ENCODE results near the gene GRAMD1C. TPM values are rescaled to one million over a fixed set of nuclear protein-coding genes. Genes with fewer than 3 reads are reported as not detected.

Gene GRAMD1C
- total RNA-seq, 1 donor from 2014 or later: 2.0 TPM

DNA sequence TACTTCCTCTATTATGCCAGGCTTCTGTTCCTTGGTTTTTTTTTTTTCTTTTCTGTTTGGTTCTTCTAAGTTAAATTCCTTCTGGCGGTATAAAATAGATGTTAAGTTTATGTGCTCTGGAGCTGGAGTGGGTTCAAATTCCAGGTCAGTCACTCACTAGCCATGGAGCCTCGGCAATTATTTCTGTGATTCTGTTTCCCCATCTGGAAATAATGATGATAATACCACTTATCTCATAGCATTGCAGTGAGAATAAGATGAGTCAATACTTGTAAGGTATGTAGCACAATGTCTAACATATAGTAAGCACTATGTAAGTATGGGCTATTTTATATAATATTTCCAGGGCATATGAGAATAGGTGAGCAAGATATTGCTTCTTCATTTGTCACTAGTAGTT is 76.1 kb downstream of the GRAMD1C start:
- H3K9me3 ChIP-seq (replicated peaks): no peaks in the 10 kb centered on the region
- TF ChIP-seq, protein P1, sequence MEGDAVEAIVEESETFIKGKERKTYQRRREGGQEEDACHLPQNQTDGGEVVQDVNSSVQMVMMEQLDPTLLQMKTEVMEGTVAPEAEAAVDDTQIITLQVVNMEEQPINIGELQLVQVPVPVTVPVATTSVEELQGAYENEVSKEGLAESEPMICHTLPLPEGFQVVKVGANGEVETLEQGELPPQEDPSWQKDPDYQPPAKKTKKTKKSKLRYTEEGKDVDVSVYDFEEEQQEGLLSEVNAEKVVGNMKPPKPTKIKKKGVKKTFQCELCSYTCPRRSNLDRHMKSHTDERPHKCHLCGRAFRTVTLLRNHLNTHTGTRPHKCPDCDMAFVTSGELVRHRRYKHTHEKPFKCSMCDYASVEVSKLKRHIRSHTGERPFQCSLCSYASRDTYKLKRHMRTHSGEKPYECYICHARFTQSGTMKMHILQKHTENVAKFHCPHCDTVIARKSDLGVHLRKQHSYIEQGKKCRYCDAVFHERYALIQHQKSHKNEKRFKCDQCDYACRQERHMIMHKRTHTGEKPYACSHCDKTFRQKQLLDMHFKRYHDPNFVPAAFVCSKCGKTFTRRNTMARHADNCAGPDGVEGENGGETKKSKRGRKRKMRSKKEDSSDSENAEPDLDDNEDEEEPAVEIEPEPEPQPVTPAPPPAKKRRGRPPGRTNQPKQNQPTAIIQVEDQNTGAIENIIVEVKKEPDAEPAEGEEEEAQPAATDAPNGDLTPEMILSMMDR (IDR thresholded peaks at IDR 0.05; ENCODE audit: borderline replicate concordance): no peak
- H3K4me3 ChIP-seq: no peak overlapping the region
- no peaks in the 10 kb centered on the region for H3K4me1 ChIP-seq
- H3K36me3 ChIP-seq: no peaks in the 10 kb centered on the region
- intact Hi-C loops (cut with micrococcal nuclease): no loop called here
- no peaks in the 10 kb centered on the region for H3K27me3 ChIP-seq (ENCODE audit: low read depth)
- no peak for DNase-seq
- no peak overlapping the region for H3K27ac ChIP-seq (replicated peaks)

DNA sequence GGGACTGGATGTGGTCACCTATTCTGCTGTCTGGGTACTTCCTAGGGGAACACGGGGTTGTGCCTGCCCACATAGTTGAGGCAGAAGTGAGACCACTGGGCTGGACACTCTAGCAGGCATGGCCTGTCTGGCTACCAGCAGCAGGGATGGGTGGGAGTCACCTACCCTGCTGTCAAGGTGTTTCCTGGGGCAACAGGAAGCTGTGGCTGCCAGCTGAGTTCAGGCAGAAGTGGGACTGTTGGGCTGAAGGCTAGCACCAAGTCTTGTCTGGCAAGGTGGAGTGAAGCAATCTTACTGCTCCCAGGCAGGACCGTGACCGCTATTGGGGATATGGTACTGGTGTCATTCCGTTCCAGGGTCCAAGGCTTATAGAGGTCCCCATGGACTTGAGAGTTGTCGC is 89.0 kb downstream of the GRAMD1C start:
- TF ChIP-seq, protein P1 (IDR thresholded peaks at IDR 0.05; ENCODE audit: borderline replicate concordance): no peak
- Histone ChIP-seq H3K36me3 (no peaks in the 10 kb centered on the region), H3K27me3 (ENCODE audit: low read depth) (peaks cover 4% of the 10 kb centered on the region), H3K4me3 (no peak overlapping the region), H3K27ac (replicated peaks) (no peak overlapping the region), H3K9me3 (replicated peaks) (peaks cover 25% of the 10 kb centered on the region), H3K4me1 (no peaks in the 10 kb centered on the region)
- intact Hi-C loops (cut with micrococcal nuclease): no loop called here
- no peak for DNase-seq

DNA sequence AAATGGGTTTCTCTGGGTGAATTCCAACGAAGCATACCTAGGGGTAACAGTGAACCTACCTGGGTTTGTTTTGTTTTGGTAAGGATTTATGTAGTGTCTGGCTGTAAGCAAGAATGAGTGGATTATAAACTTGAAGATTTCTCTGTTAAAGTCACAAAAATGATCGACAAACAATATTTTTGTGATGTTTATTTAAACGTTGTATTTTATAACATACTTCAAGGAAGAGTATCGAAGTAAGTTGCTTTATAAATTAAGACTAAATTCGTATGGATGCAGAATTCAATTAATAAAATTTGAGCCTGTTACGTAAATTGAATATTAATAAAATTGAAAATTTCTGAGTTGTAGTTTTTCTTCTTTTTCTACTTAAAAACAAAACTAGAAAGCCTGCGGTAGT is 108.2 kb downstream of the GRAMD1C start:
- peaks cover 17% of the 10 kb centered on the region for H3K4me1 ChIP-seq
- no peaks in the 10 kb centered on the region for H3K27me3 ChIP-seq (ENCODE audit: low read depth)
- intact Hi-C loops (cut with micrococcal nuclease): no loop called here
- TF ChIP-seq, protein P1 (IDR thresholded peaks at IDR 0.05; ENCODE audit: borderline replicate concordance): no peak
- no peaks in the 10 kb centered on the region for H3K36me3 ChIP-seq
- peak overlapping the region; percentile 89 for H3K4me3 ChIP-seq
- no peak for DNase-seq
- no peaks in the 10 kb centered on the region for H3K9me3 ChIP-seq (replicated peaks)
- H3K27ac ChIP-seq (replicated peaks): no peak overlapping the region

DNA sequence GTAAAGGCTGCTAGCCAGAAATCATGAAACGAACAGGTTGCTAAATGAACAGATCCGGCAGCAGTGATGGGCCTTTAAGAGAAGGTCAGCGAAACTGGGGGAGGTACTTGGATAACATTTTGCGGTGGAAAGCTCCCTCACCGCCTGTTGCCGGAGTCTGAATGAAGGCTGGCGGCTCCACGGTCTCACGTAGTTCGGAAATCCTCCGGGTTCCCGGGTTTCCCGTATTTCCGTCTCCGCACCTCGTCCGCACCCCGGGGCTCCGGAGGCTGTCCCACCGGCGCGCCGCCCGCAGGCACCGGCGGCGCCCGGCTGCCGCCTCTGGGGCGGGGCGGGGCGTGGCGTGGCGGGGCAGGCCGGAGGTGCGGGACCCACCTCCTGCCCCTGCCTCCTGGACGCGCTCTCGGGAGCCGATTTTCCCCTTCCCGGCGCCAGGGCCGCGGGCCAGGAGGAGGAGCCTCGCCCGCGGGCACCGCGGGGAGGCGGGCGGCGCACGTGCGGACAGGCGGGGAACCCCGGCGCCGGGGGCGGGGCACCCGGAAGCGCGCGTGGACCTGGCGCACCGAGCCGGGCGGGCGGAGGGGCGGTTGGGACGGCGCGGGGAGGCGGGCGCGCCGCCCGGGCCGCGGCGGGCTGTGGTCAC is 108.9 kb downstream of the GRAMD1C start, which contains the start of gene ZDHHC23:
Gene ZDHHC23, plus strand, starts transcription at position 642 of the 643 bp plus-strand sequence. CDS start 790 bp downstream, outside the sequence.
- Histone ChIP-seq H3K27me3 (ENCODE audit: low read depth) (no peaks in the 10 kb centered on the region), H3K27ac (replicated peaks) (peak within 1 kb of the TSS; percentile 50), H3K36me3 (no peaks in the 10 kb centered on the region), H3K9me3 (replicated peaks) (no peaks in the 10 kb centered on the region), H3K4me1 (peaks cover 17% of the 10 kb centered on the region), H3K4me3 (peak within 1 kb of the TSS; percentile 89)
- TF ChIP-seq, protein P1 (IDR thresholded peaks at IDR 0.05; ENCODE audit: borderline replicate concordance): peak; percentile 9
- DNase-seq: peak; percentile 66
- intact Hi-C loops (cut with micrococcal nuclease): no loop called here

DNA sequence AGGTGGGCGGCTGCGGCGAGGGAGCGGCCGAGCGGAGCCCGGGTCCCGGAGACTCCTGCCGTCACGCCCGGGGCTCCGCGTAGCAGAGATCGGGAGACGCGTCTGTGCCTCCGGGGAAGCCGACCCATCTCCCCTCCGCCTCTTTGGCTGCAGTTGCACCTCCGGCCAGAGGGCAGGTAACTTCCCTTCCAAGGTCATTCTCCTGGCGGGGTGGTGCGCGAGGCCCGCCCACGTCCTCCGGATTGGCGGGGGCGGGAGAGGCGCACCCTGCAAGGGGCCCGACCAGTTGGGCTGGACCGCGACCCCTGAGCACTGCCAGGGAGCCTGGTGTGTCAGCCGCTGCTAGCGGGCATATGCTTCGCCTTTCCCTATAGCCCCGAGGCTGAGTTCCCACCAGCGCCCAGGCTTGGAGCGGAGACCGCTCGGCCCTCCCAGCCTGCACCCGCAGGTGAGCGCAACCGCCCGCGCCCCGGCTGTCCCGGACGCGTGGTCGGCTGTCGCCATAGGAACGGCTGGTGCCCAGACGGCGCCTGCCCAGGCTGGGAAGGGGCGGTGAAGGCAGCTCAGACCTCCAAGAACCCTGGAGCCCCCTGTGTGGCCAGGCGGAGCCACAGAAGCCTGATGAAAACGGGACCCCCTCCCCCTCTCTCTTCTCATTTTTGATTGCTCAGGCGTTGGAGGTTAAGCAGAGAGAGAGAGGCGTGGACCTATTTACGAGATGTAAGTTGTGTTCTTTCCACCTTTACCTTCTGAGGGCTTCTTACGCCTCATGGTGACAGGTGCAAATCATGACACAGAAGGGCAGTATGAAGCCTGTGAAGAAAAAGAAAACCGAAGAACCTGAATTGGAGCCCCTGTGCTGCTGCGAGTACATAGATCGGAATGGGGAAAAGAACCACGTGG is 109.7 kb downstream of the GRAMD1C start:
- TF ChIP-seq, protein P1 (IDR thresholded peaks at IDR 0.05; ENCODE audit: borderline replicate concordance): no peak
- Histone ChIP-seq H3K4me3 (peak overlapping the region; percentile 89), H3K27ac (replicated peaks) (peak overlapping the region; percentile 5), H3K27me3 (ENCODE audit: low read depth) (no peaks in the 10 kb centered on the region), H3K4me1 (peaks cover 17% of the 10 kb centered on the region), H3K9me3 (replicated peaks) (no peaks in the 10 kb centered on the region), H3K36me3 (no peaks in the 10 kb centered on the region)
- intact Hi-C loops (cut with micrococcal nuclease): no loop called here
- DNase-seq: no peak
